Breast epithelium (tissue), 4 donors: ENCODE measurements around the gene ARHGDIG. TPM values are rescaled to one million over a fixed set of nuclear protein-coding genes. Genes with fewer than 3 reads are reported as not detected.

Experiments used
- DNase-seq, 2 donors: peaks; one replicate each; pipeline ENCODE4 v3.0.0-alpha.2; 2019; ENCODE audit warnings: low spot score in 2 of 2
- H3K27ac ChIP-seq, 2 donors: fragments of 200-600 bp; sonication (generic) in 1 of 2; one replicate each; pipeline ENCODE4 v1.5.1; 2016 to 2019; ENCODE audit warnings: mild to moderate bottlenecking in 1 of 2
- H3K27me3 ChIP-seq, 2 donors: fragments of 200-600 bp; sonication (generic) in 1 of 2; one replicate each; pipeline versions ENCODE4 v1.5.1 to v1.6.0; 2017 to 2019; ENCODE audit warnings: control low read depth in 1 of 2, mild to moderate bottlenecking in 1 of 2
- H3K36me3 ChIP-seq: fragments of 200-600 bp; one replicate; pipeline ENCODE4 v1.5.1; 2019
- H3K4me1 ChIP-seq, 2 donors: fragments of 200-600 bp; sonication (generic); one replicate each; pipeline ENCODE4 v1.5.1; 2016 to 2019; ENCODE audit warnings: control low read depth in 1 of 2
- H3K4me3 ChIP-seq, 3 donors: fragments of 200-600 bp; sonication (generic); 1 replicate in 2 of 3; 2 replicates in 1 of 3; pipeline ENCODE4 v1.5.1; 2016 to 2019; ENCODE audit warnings: mild to moderate bottlenecking in 3 of 3, moderate library complexity in 2 of 3
- H3K9me3 ChIP-seq, 2 donors: fragments of 200-600 bp; sonication (generic) in 1 of 2; one replicate each; pipeline ENCODE4 v1.5.1; 2016 to 2019; ENCODE audit warnings: control low read depth in 1 of 2
- POLR2A ChIP-seq: fragments of 450-650 bp; IDR thresholded peaks from one replicate; pipeline ENCODE4 v1.6.1; 2016; ENCODE audit warnings: antibody characterized with exemption, mild to moderate bottlenecking, moderate library complexity
- POLR2AphosphoS5 ChIP-seq, 3 donors: sonication (generic); formaldehyde crosslinking; IDR thresholded peaks; one replicate each; pipeline ENCODE4 v1.6.1; 2017; ENCODE audit warnings: antibody characterized with exemption in 3 of 3
- intact Hi-C: fragments of 100-400 bp; cut with DNase I; formaldehyde crosslinking; loops from one replicate; pipeline ENCODE4 v1.15.1; 2023; ENCODE audit warnings: low total_unique reads
- total RNA-seq, 3 donors: library from RNA; depleted of rRNA; stranded (reverse); fragments of >200 nt; gene quantifications; one replicate each; pipeline ENCODE4 v1.1.0, GENCODE V29; 2016
- TF ChIP-seq, protein P1 (sequence below), 3 donors: fragments of 450-650 bp; IDR thresholded peaks; one replicate each; pipeline ENCODE4 v1.5.1; 2016 to 2017; ENCODE audit warnings: antibody characterized with exemption in 3 of 3, mild to moderate bottlenecking in 3 of 3, moderate library complexity in 3 of 3

ARHGDIG gene
- total RNA-seq, 3 donors from 2014 or later = 0.80 to 2.3 (median 1.6) TPM

DNA sequence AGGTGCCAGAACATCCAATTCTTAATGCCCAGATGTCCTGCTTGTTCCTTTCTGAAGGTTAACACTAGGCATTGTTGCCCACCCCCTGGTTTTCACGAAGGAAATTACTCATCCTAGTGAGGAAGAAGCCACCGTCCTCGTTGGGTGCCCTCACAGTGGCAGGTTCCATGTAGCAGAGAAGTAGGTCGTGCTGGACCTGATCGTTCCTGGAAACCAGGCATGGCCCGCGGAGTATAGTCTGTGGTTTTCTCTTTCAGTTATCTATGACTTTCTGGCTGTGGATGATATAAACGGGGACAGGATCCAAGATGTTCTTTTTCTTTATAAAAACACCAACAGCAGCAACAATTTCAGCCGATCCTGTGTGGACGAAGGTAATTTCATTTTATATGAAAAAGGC is 21.2 kb upstream of the ARHGDIG start:
- TF ChIP-seq POLR2AphosphoS5 (IDR thresholded peaks at IDR 0.05) (no peak), POLR2A (no peak)
- TF ChIP-seq, protein P1, sequence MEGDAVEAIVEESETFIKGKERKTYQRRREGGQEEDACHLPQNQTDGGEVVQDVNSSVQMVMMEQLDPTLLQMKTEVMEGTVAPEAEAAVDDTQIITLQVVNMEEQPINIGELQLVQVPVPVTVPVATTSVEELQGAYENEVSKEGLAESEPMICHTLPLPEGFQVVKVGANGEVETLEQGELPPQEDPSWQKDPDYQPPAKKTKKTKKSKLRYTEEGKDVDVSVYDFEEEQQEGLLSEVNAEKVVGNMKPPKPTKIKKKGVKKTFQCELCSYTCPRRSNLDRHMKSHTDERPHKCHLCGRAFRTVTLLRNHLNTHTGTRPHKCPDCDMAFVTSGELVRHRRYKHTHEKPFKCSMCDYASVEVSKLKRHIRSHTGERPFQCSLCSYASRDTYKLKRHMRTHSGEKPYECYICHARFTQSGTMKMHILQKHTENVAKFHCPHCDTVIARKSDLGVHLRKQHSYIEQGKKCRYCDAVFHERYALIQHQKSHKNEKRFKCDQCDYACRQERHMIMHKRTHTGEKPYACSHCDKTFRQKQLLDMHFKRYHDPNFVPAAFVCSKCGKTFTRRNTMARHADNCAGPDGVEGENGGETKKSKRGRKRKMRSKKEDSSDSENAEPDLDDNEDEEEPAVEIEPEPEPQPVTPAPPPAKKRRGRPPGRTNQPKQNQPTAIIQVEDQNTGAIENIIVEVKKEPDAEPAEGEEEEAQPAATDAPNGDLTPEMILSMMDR (IDR thresholded peaks at IDR 0.05) = no peak
- intact Hi-C loops = no loop called here
- Histone ChIP-seq H3K4me1 (no peaks in the 10 kb centered on the region), H3K27ac (no peak overlapping the region), H3K27me3 (no peaks in the 10 kb centered on the region), H3K4me3 (no peak overlapping the region), H3K36me3 (peaks cover 19% of the 10 kb centered on the region), H3K9me3 (no peaks in the 10 kb centered on the region)
- no peak for DNase-seq

DNA sequence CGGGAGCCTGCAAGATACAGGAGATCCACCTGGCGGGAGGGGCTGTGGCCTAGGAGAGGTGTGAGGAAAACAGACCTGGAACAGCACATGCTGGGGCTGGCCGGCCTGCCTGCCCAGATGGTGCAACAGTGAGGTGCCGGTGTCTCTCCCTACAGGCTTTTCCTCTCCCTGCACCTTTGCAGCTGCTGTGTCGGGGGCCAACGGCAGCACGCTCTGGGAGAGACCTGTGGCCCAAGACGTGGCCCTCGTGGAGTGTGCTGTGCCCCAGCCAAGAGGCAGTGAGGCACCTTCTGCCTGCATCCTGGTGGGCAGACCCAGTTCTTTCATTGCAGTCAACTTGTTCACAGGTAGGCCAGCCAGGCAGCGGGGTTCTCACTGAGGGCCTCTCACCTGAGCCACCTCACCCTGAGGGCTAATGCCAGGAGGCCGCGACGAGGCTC is 20.6 kb upstream of the ARHGDIG start:
- H3K4me1 ChIP-seq = no peaks in the 10 kb centered on the region
- H3K4me3 ChIP-seq = no peak overlapping the region
- H3K36me3 ChIP-seq = peaks cover 19% of the 10 kb centered on the region
- no peaks in the 10 kb centered on the region for H3K27me3 ChIP-seq
- intact Hi-C loops = no loop called here
- no peaks in the 10 kb centered on the region for H3K9me3 ChIP-seq
- H3K27ac ChIP-seq = no peak overlapping the region
- no peak for DNase-seq
- TF ChIP-seq POLR2A = no peak
- TF ChIP-seq, protein P1 (IDR thresholded peaks at IDR 0.05) = no peak
- TF ChIP-seq POLR2AphosphoS5 (IDR thresholded peaks at IDR 0.05) = no peak

DNA sequence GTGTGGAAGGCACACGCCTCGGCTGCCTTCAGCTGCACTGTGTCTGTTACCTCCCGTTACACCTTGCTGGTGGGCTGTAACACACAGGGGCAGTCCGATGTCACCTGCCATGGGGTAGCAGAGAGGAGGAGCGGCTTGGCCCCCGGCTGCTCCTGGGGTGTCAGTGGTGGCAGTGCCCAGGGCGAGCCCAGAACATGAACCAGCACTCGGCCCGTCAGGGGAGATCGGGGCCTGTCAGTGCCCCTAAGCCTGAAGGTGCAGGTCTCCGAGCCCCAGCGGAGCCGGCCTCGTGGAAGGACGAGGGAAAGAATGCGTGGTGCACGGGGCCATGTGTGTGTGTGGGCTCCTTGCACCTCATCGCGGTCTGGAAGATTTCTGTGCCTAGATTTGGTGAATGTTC is 20.1 kb upstream of the ARHGDIG start:
- no peak for DNase-seq
- no peaks in the 10 kb centered on the region for H3K4me1 ChIP-seq
- H3K27me3 ChIP-seq = no peaks in the 10 kb centered on the region
- no peaks in the 10 kb centered on the region for H3K9me3 ChIP-seq
- intact Hi-C loops = no loop called here
- no peak overlapping the region for H3K27ac ChIP-seq
- H3K36me3 ChIP-seq = peaks cover 19% of the 10 kb centered on the region
- no peak overlapping the region for H3K4me3 ChIP-seq
- TF ChIP-seq, protein P1 (IDR thresholded peaks at IDR 0.05) = no peak
- TF ChIP-seq POLR2A (no peak), POLR2AphosphoS5 (IDR thresholded peaks at IDR 0.05) (no peak)

DNA sequence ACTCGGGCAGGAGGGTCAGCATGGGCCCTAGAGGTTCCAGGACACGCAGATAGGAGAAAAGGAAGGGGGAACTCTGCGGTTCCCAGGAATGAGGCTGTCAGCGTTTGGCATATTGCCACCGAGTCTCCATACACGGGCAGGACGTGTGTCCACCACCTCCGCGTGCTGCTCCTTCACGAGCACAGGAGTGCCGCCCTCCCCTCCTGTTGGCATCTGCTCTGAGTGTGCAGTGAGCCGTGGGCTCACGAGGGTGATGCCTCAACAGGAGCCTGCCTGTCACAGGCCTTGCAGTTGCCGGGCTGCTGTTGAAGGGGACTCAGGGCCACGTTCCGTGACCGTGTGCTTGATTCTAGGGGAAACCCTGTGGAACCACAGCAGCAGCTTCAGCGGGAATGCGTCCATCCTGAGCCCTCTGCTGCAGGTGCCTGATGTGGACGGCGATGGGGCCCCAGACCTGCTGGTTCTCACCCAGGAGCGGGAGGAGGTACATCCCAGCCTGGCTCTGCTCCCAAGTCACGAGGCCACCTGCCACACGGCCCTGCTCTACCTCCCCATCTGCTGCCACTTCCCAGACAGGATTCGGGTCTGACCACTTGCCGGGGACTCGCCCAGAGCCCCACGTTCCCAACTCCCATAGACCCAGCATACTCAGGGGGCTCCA is 19.2 kb upstream of the ARHGDIG start:
- intact Hi-C loops = no loop called here
- Histone ChIP-seq H3K4me1 (no peaks in the 10 kb centered on the region), H3K27me3 (no peaks in the 10 kb centered on the region), H3K4me3 (no peak overlapping the region), H3K36me3 (peaks cover 19% of the 10 kb centered on the region), H3K9me3 (no peaks in the 10 kb centered on the region), H3K27ac (no peak overlapping the region)
- DNase-seq = no peak
- no peak for TF ChIP-seq POLR2A
- TF ChIP-seq POLR2AphosphoS5 (IDR thresholded peaks at IDR 0.05) = no peak
- TF ChIP-seq, protein P1 (IDR thresholded peaks at IDR 0.05) = no peak

DNA sequence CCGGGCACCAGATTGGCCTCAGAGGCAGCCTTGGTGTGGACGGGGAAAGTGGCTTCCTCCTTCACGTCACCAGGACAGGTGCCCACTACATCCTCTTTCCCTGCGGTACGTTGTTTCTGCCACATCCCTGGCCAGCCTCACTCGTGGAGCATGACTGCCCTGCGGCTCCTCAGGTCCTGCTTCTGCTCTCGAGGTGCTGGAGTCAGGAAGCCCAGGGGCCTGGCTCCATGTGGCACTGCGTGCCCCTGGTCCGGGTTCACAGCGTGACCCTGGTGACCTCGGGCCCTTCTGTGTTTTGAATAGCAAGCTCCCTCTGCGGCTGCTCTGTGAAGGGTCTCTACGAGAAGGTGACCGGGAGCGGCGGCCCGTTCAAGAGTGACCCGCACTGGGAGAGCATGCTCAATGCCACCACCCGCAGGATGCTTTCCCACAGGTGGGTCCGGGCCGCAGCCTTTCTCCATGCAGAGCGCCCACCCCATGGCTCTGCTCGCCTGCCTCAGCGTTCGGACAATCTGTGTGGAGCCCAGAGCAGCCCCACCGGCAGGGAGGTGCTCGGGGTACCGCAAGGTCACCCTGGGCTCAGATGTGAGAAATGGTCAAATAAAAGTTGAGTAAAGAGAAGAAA is 18.2 kb upstream of the ARHGDIG start:
- intact Hi-C loops = no loop called here
- peaks cover 19% of the 10 kb centered on the region for H3K36me3 ChIP-seq
- no peaks in the 10 kb centered on the region for H3K9me3 ChIP-seq
- TF ChIP-seq POLR2A = no peak
- TF ChIP-seq, protein P1 (IDR thresholded peaks at IDR 0.05) = no peak
- no peak for TF ChIP-seq POLR2AphosphoS5 (IDR thresholded peaks at IDR 0.05)
- no peaks in the 10 kb centered on the region for H3K27me3 ChIP-seq
- no peaks in the 10 kb centered on the region for H3K4me1 ChIP-seq
- no peak overlapping the region for H3K27ac ChIP-seq
- H3K4me3 ChIP-seq = no peak overlapping the region
- no peak for DNase-seq
